Adipocyte (in vitro differentiated cells): ENCODE data around the gene ST3GAL2.

Experiments
- DNase-seq: peaks from one replicate; pipeline ENCODE4 v3.0.0-alpha.2; 2015; ENCODE audit warnings: low read depth
- H3K27me3 ChIP-seq: replicated peaks from 2 replicates; pipeline ENCODE4 v1.7.0; 2013; ENCODE audit warnings: mild to moderate bottlenecking, low read length, moderate library complexity; ENCODE audit not compliant: control insufficient read depth, insufficient read depth
- H3K36me3 ChIP-seq: 2 replicates; pipeline ENCODE4 v1.7.0; 2013; ENCODE audit warnings: low read length, mild to moderate bottlenecking, moderate library complexity; ENCODE audit not compliant: control insufficient read depth, insufficient read depth, severe bottlenecking
- H3K4me1 ChIP-seq: 2 replicates; pipeline ENCODE4 v1.7.0; 2013; ENCODE audit warnings: mild to moderate bottlenecking, low read length, moderate library complexity; ENCODE audit not compliant: control insufficient read depth, insufficient read depth
- H3K4me3 ChIP-seq: 2 replicates; pipeline ENCODE4 v1.7.0; 2013; ENCODE audit warnings: mild to moderate bottlenecking, low read length, moderate library complexity
- H3K9ac ChIP-seq: 2 replicates; pipeline ENCODE4 v1.7.0; 2013; ENCODE audit warnings: mild to moderate bottlenecking, low read length, moderate library complexity
- H3K9me3 ChIP-seq: 2 replicates; pipeline ENCODE4 v1.7.0; 2013; ENCODE audit warnings: mild to moderate bottlenecking, low read length, moderate library complexity; ENCODE audit not compliant: control insufficient read depth

ST3GAL2 gene, protein sequence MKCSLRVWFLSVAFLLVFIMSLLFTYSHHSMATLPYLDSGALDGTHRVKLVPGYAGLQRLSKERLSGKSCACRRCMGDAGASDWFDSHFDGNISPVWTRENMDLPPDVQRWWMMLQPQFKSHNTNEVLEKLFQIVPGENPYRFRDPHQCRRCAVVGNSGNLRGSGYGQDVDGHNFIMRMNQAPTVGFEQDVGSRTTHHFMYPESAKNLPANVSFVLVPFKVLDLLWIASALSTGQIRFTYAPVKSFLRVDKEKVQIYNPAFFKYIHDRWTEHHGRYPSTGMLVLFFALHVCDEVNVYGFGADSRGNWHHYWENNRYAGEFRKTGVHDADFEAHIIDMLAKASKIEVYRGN

DNA sequence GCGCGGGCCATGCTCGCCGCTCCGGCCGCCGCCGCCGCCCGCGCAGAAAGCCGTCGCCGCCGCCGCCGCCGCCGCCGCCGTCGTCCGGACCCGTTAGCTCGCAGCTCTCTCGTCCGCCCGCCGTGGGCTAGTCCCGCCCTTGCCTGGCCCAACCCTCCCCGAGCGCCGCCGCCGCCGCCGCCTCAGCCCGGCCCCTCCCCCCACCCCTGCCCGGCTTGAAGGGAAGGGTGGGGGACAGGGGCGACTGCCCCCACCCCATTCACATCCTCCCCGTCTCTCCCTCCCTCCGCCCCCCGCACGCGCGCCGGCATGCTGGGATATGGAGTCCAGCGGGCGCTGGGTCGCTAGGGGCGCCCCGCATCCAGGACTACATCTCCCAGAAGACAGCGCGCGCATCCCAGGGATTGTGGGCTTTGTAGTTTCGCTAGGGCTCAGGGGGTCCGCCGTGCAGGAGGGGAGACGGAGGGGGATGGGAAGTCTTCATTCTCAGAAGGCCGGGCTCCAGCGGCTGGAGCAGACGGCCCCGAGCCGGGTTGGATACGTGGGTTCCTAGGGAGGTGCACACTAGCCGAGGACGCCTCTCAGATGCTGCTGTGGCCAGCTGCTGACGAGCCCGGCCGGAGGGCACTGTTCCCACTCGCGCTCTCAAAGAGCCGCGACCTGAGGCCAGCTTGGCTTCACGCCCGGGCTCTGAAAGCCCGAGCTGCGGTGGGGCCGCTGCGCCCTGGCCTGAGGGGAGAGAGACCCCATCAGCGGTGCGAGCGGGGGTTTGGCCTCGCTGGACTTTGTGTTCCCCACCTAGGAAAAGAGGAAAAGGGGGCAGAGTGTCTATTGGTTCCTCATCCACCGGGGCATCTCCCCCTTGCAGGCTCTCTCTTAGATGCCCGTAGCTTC, at the start of gene ST3GAL2:
Gene ST3GAL2, minus strand, starts transcription at position 132 of the 894 bp plus-strand sequence. CDS start 40,570 bp downstream, outside the sequence.
- Histone ChIP-seq H3K27me3 (no peaks in the 10 kb centered on the region), H3K9me3 (no peaks in the 10 kb centered on the region), H3K36me3 (no peaks in the 10 kb centered on the region), H3K9ac (peak within 1 kb of the TSS; percentile 81), H3K4me1 (peaks cover 16% of the 10 kb centered on the region), H3K4me3 (peak within 1 kb of the TSS; percentile 86)
- DNase-seq, result peak; percentile 98

DNA sequence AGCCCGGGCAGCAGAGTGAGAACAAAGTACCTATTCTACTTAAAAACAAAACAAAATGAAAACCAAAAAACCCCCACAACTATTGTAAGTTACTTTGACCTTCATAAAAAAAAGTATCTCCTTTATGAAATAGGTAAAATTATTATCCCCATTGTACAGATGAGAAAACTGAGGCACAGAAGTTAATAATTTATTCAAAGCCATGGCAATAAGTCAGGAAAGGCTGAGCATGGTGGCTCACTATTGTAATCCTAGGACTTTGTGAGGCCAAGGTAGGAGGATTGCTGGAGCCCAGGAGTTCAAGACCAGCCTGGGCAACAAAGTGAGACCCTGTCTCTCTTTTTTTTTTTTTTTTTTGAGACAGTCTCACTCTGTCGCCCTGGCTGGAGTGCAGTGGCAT, 46.0 kb upstream of the ST3GAL2 start:
- Histone ChIP-seq H3K9ac (no peak overlapping the region), H3K4me3 (no peak overlapping the region), H3K4me1 (peaks cover 6% of the 10 kb centered on the region), H3K9me3 (no peaks in the 10 kb centered on the region), H3K27me3 (no peaks in the 10 kb centered on the region), H3K36me3 (peaks cover 41% of the 10 kb centered on the region)
- DNase-seq, result no peak

DNA sequence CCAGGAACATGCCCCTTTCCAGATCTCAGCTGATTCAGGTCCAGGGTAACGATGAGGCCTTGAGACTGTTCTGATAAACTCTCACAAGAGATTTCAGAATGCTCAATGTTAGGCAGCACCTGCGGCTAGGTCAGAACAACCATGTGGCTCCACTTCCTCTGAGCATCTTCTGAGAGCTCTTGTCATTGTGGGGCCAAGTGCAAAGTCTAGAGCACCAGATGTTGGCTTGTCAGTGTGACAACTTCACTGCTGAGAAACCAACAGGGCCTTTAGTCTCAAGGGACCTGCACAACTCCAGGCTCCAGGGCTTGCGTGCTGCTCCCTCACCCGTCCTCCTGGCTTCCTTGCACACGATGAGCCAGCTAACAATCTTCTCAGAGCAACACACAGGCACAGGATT, 44.5 kb upstream of the ST3GAL2 start:
- Histone ChIP-seq H3K27me3 (no peaks in the 10 kb centered on the region), H3K9me3 (no peaks in the 10 kb centered on the region), H3K9ac (no peak overlapping the region), H3K36me3 (peaks cover 50% of the 10 kb centered on the region), H3K4me3 (no peak overlapping the region), H3K4me1 (peaks cover 3% of the 10 kb centered on the region)
- DNase-seq, result no peak

DNA sequence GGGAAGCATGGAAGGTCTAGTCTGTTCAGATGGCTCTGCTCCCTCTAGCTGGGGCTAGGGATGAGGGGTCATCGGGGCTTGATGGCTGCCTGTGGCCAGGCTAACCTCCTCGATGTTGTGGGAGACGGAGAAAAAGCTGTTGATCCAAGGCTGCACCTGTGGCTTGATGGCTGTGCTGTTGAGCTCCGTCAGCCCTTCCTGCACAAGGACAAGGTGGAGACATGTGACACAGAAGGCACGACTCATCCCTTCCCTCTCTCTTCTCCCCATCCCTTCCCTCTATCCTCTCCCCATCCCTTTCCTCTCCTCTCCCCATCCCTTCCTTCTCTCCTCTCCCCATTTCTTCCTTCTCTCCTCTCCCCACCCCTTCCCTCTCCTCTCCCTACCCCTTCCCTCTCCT, 43.7 kb upstream of the ST3GAL2 start:
- Histone ChIP-seq H3K4me3 (no peak overlapping the region), H3K27me3 (no peaks in the 10 kb centered on the region), H3K4me1 (peaks cover 3% of the 10 kb centered on the region), H3K9ac (no peak overlapping the region), H3K36me3 (peaks cover 50% of the 10 kb centered on the region), H3K9me3 (no peaks in the 10 kb centered on the region)
- DNase-seq, result no peak

- peak; percentile 66 for DNase-seq
- Histone ChIP-seq H3K4me1 (peaks cover 3% of the 10 kb centered on the region), H3K36me3 (peaks cover 50% of the 10 kb centered on the region), H3K9me3 (no peaks in the 10 kb centered on the region), H3K4me3 (no peak overlapping the region), H3K9ac (no peak overlapping the region), H3K27me3 (no peaks in the 10 kb centered on the region)
Measured at GRCh38 chr16:70481929-70482536, 43.1 kb upstream of the ST3GAL2 start.

DNA sequence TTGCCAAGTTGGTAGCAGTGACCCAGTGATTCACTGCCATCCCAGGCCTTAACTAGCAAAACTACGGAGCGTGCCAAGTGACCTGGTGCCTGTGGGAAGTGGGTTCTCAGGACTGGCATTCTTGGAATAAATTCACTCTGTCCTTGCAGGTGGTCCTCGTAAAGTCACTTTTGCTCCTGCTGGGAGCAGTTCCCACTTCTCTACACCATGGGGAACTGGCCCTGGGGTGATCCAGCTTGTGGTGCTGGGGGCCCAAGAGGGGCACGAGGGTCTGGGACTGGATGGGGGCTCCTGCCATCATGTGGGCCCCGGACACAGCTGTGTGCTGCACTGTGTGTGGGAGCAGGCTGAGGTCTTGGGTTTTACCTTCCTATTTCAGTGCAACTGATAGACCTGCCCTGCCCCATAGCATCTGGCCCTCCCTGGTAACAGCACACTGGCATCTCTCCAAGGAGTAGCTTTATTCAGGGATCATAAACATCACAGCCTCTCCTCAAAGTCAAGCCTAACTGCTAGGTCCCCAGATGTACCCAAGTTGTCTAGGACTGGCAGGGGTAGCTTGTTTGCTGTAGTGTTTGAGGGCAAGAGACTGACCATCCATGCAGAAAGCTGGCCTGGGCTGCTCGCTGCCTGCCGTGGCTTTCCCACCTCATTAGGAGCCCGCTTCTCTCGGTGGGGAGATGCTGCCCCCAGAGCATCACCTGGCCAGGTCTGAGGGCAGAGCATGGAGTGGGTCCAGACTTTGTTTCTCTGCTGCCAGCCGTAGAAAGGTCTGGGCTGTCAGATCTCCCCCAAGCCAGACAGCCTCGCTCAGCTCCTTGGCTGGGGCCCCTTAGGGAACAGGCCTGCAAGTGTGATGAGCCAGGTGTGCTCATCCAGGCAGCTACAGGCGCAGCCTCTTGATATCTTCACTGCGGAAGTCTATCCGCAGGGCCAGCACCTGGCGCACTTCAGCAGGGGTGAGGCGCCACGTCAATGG, 41.5 kb upstream of the ST3GAL2 start:
- Histone ChIP-seq H3K27me3 (no peaks in the 10 kb centered on the region), H3K9me3 (no peaks in the 10 kb centered on the region), H3K9ac (no peak overlapping the region), H3K4me1 (peaks cover 12% of the 10 kb centered on the region), H3K36me3 (peaks cover 48% of the 10 kb centered on the region), H3K4me3 (no peak overlapping the region)
- no peak for DNase-seq

DNA sequence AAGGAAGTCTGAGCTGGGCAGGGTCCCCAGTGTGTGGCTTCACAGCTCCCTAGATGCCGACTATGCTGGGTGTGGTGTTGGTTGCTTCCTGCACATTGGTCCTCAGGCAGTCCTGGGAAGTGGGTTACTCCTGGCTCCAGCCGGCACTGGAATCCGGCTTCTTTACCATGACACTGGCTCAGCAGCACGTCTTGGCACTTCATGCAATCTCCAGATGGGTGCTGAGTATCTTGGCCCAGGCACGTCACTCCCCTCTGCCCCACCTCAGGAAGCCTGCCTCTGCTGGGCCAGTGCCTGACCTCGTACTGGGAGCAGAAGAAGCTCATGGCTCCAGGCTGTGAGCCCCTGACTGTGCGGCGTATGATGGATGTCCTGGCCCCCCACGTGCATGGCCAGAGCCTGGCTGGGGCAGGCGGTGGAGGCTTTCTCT, 40.0 kb upstream of the ST3GAL2 start:
- Histone ChIP-seq H3K4me3 (no peak overlapping the region), H3K27me3 (no peaks in the 10 kb centered on the region), H3K9ac (no peak overlapping the region), H3K36me3 (peaks cover 43% of the 10 kb centered on the region), H3K9me3 (no peaks in the 10 kb centered on the region), H3K4me1 (peaks cover 12% of the 10 kb centered on the region)
- DNase-seq, result no peak

- Histone ChIP-seq H3K4me1 (peaks cover 12% of the 10 kb centered on the region), H3K36me3 (peaks cover 39% of the 10 kb centered on the region), H3K9ac (no peak overlapping the region), H3K9me3 (no peaks in the 10 kb centered on the region), H3K4me3 (no peak overlapping the region), H3K27me3 (no peaks in the 10 kb centered on the region)
- no peak for DNase-seq
Measured at GRCh38 chr16:70478169-70478568, 39.3 kb upstream of the ST3GAL2 start.

- no peak overlapping the region for H3K4me3 ChIP-seq
- peak; percentile 70 for DNase-seq
Measured at GRCh38 chr16:70476272-70477020, 37.5 kb upstream of the ST3GAL2 start.

More at GRCh38 chr16:70476272-70477020, 37.5 kb upstream of the ST3GAL2 start:
- Histone ChIP-seq H3K9ac (peak overlapping the region; percentile 62), H3K36me3 (peaks cover 34% of the 10 kb centered on the region), H3K4me1 (peaks cover 12% of the 10 kb centered on the region), H3K27me3 (no peaks in the 10 kb centered on the region), H3K9me3 (no peaks in the 10 kb centered on the region)
